ENCODE measurements around the gene AKAP12.

DNA sequence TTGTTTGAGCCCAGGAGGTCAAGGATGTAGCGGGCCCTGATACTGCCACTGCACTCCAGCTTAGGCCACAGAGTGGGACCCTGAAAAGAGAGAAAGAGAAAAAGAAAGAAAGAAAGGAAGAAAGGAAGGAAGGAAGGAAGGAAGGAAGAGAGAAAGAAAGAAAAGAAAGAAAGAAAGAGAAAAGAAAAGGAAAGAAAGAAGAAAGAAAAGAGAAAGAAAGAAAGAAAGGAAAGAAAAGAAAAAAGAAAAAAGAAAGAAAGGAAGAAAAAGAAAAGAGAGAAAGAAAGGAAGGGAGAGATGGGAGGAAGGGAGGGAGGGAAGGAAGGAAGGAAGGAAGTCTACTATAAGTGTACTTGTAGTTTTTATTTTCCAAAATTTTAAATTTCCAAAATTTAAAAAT lies 42.2 kb upstream of the AKAP12 start:
- TF ChIP-seq, protein P1, sequence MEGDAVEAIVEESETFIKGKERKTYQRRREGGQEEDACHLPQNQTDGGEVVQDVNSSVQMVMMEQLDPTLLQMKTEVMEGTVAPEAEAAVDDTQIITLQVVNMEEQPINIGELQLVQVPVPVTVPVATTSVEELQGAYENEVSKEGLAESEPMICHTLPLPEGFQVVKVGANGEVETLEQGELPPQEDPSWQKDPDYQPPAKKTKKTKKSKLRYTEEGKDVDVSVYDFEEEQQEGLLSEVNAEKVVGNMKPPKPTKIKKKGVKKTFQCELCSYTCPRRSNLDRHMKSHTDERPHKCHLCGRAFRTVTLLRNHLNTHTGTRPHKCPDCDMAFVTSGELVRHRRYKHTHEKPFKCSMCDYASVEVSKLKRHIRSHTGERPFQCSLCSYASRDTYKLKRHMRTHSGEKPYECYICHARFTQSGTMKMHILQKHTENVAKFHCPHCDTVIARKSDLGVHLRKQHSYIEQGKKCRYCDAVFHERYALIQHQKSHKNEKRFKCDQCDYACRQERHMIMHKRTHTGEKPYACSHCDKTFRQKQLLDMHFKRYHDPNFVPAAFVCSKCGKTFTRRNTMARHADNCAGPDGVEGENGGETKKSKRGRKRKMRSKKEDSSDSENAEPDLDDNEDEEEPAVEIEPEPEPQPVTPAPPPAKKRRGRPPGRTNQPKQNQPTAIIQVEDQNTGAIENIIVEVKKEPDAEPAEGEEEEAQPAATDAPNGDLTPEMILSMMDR (IDR thresholded peaks at IDR 0.05; ENCODE audit: low read length), result no peak
- no peak for TF ChIP-seq EZH2 (IDR thresholded peaks at IDR 0.05; ENCODE audit: borderline replicate concordance, low read length)

Measured in OCI-LY1 (cell line).